ENCODE measurements around the gene HACD2.
A peak's percentile ranks its signal among the peaks of the same experiment; 100 is the strongest.

Gene HACD2

DNA sequence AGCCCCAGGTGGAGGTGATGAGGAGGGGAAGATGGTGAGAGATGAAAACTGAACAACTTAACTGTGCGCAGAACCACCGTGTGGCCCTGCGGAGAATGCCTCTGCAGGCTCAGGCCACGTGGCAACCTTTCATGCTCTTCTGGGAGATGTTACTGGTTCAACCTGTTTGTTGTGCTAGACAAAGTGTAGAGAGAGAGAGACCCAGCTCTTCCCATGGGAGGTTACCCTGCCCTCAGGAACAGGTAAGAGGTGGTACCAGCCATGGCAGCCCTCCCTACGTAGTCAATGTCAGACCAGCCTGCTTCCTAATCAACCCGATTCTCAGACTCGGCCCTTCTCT lies 37.0 kb upstream of the HACD2 start:
- no peaks in the 10 kb centered on the region for H3K79me2 ChIP-seq (ENCODE audit: control insufficient read depth, insufficient read depth, low read length, poor library complexity)
- no peak overlapping the region for H2BK12ac ChIP-seq (ENCODE audit: low read length)
- H3K36me3 ChIP-seq (ENCODE audit: control insufficient read depth in 1 of 2, insufficient read depth in 2 of 2, low read length in 2 of 2): peaks cover 21 to 35% of the 10 kb centered on the region in 2 experiments
- H4K8ac ChIP-seq (ENCODE audit: low read depth, low read length): no peak overlapping the region
- no peak overlapping the region for H3K4ac ChIP-seq (ENCODE audit: low read depth, low read length)
- no peak overlapping the region for H3K18ac ChIP-seq (ENCODE audit: low read length)
- no peak overlapping the region for H2AK5ac ChIP-seq (ENCODE audit: low read length)
- no peak overlapping the region for H3K23ac ChIP-seq (ENCODE audit: low read length)
- H3K4me1 ChIP-seq (ENCODE audit: control insufficient read depth in 1 of 2, insufficient read depth in 2 of 2, low read length in 2 of 2): peaks cover 17% of the 10 kb centered on the region in 2 experiments
- no peak overlapping the region for H3K4me3 ChIP-seq (ENCODE audit: low read depth, low read length)
- H2BK120ac ChIP-seq (ENCODE audit: insufficient read depth, low read length, poor library complexity): no peak overlapping the region
- no peak overlapping the region for H4K12ac ChIP-seq (ENCODE audit: low read depth, low read length)
- H2BK5ac ChIP-seq (ENCODE audit: low read depth, low read length, poor library complexity): no peak overlapping the region
- no peak overlapping the region for H3K4me2 ChIP-seq (ENCODE audit: low read length)
- no CpG with 5 or more reads among the region's 7 CpGs for WGBS (ENCODE audit: extremely low coverage, insufficient coverage, insufficient read length)
- no peak overlapping the region for H4K91ac ChIP-seq (ENCODE audit: low read depth, low read length)
- no peaks in the 10 kb centered on the region for H3K9me3 ChIP-seq (ENCODE audit: insufficient read depth, low read depth, low read length)
- no peaks in the 10 kb centered on the region for H3K79me1 ChIP-seq (ENCODE audit: low read length)
- DNase-seq: peak; percentile 76 to 79
- H3K27me3 ChIP-seq (ENCODE audit: insufficient read depth, low read length): no peaks in the 10 kb centered on the region
- no peak overlapping the region for H3K9ac ChIP-seq (ENCODE audit: low read length)
- no peak overlapping the region for H3K14ac ChIP-seq (ENCODE audit: low read length)
- H3K27ac ChIP-seq (ENCODE audit: low read depth, low read length): no peak overlapping the region
- H2AFZ ChIP-seq (ENCODE audit: insufficient read depth, low read length, poor library complexity): no peak overlapping the region

DNA sequence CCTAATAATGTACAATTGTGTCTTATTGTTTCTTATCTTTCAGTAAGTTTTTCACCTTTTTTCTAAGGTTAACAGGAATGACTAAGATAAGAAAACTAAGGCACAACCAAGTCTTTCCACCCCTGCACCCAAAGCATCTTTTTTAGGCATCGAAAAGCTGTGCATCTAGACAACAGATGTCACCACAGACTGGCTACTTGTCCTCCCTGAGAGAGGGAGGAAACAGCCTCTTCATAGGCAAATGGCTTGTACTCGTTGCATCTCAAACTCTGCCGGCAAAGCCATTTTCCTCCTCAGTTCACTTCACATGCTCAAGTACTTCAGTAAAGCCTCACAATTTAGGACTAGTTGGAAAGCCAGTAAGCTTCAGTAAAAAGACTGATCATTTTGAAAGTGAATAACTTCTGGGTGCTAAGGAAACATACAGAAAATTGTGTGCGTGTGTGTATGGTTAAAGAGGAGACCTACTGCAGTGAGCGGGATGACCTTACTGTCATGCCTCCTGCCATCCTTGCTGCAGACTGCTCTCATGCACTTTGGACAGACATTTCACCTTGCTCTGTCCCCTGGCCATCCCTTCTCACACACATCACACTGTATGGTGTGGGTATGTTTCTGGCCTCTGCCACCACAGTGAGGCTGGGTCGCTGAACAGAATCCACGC lies 36.5 kb upstream of the HACD2 start:
- no peak overlapping the region for H4K91ac ChIP-seq (ENCODE audit: low read depth, low read length)
- no CpG with 5 or more reads among the region's 7 CpGs for WGBS (ENCODE audit: extremely low coverage, insufficient coverage, insufficient read length)
- H3K18ac ChIP-seq (ENCODE audit: low read length): no peak overlapping the region
- no peak overlapping the region for H3K23ac ChIP-seq (ENCODE audit: low read length)
- DNase-seq: no peak
- H2BK120ac ChIP-seq (ENCODE audit: insufficient read depth, low read length, poor library complexity): no peak overlapping the region
- no peaks in the 10 kb centered on the region for H3K27me3 ChIP-seq (ENCODE audit: insufficient read depth, low read length)
- no peak overlapping the region for H3K4me2 ChIP-seq (ENCODE audit: low read length)
- H3K14ac ChIP-seq (ENCODE audit: low read length): no peak overlapping the region
- H3K79me2 ChIP-seq (ENCODE audit: control insufficient read depth, insufficient read depth, low read length, poor library complexity): no peaks in the 10 kb centered on the region
- H3K4me3 ChIP-seq (ENCODE audit: low read depth, low read length): no peak overlapping the region
- no peak overlapping the region for H2AFZ ChIP-seq (ENCODE audit: insufficient read depth, low read length, poor library complexity)
- no peaks in the 10 kb centered on the region for H3K9me3 ChIP-seq (ENCODE audit: insufficient read depth, low read depth, low read length)
- no peak overlapping the region for H2BK12ac ChIP-seq (ENCODE audit: low read length)
- no peak overlapping the region for H2AK5ac ChIP-seq (ENCODE audit: low read length)
- H3K36me3 ChIP-seq (ENCODE audit: control insufficient read depth in 1 of 2, insufficient read depth in 2 of 2, low read length in 2 of 2): peaks cover 19 to 30% of the 10 kb centered on the region in 2 experiments
- no peak overlapping the region for H4K8ac ChIP-seq (ENCODE audit: low read depth, low read length)
- H4K12ac ChIP-seq (ENCODE audit: low read depth, low read length): no peak overlapping the region
- H2BK5ac ChIP-seq (ENCODE audit: low read depth, low read length, poor library complexity): no peak overlapping the region
- H3K27ac ChIP-seq (ENCODE audit: low read depth, low read length): no peak overlapping the region
- H3K9ac ChIP-seq (ENCODE audit: low read length): no peak overlapping the region
- H3K4me1 ChIP-seq (ENCODE audit: control insufficient read depth in 1 of 2, insufficient read depth in 2 of 2, low read length in 2 of 2): peaks cover 17% of the 10 kb centered on the region in 2 experiments
- H3K4ac ChIP-seq (ENCODE audit: low read depth, low read length): no peak overlapping the region
- H3K79me1 ChIP-seq (ENCODE audit: low read length): no peaks in the 10 kb centered on the region

DNA sequence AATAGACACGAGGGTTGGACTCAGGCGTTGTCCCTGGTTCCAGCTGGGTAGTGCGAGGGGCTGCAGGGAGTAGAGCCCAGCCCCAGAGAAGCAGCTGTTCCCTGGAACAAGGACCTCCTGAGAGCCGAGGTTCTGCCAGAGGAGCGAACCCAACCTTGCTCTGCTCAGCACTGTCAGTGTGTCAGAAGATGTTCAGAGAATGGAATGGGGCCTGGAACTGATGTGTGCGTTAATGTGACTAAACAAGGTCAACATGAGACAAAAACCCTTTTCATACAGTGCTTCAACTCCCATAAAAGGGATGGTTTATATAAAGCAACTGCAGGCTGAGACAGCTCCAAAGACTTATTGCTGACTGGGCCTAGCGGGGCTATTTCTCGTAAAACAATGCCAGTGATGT lies 35.5 kb upstream of the HACD2 start:
- H3K18ac ChIP-seq (ENCODE audit: low read length): no peak overlapping the region
- H3K4me1 ChIP-seq (ENCODE audit: control insufficient read depth in 1 of 2, insufficient read depth in 2 of 2, low read length in 2 of 2): peaks cover 17% of the 10 kb centered on the region in 2 experiments
- no peak overlapping the region for H4K8ac ChIP-seq (ENCODE audit: low read depth, low read length)
- H3K79me2 ChIP-seq (ENCODE audit: control insufficient read depth, insufficient read depth, low read length, poor library complexity): no peaks in the 10 kb centered on the region
- no CpG with 5 or more reads among the region's 8 CpGs for WGBS (ENCODE audit: extremely low coverage, insufficient coverage, insufficient read length)
- H3K14ac ChIP-seq (ENCODE audit: low read length): no peak overlapping the region
- DNase-seq: no peak
- H3K79me1 ChIP-seq (ENCODE audit: low read length): no peaks in the 10 kb centered on the region
- H2BK5ac ChIP-seq (ENCODE audit: low read depth, low read length, poor library complexity): no peak overlapping the region
- no peak overlapping the region for H2BK120ac ChIP-seq (ENCODE audit: insufficient read depth, low read length, poor library complexity)
- H2AFZ ChIP-seq (ENCODE audit: insufficient read depth, low read length, poor library complexity): no peak overlapping the region
- H4K91ac ChIP-seq (ENCODE audit: low read depth, low read length): no peak overlapping the region
- H3K27ac ChIP-seq (ENCODE audit: low read depth, low read length): no peak overlapping the region
- no peak overlapping the region for H3K23ac ChIP-seq (ENCODE audit: low read length)
- H3K4me2 ChIP-seq (ENCODE audit: low read length): no peak overlapping the region
- H3K9ac ChIP-seq (ENCODE audit: low read length): no peak overlapping the region
- H2AK5ac ChIP-seq (ENCODE audit: low read length): no peak overlapping the region
- no peaks in the 10 kb centered on the region for H3K27me3 ChIP-seq (ENCODE audit: insufficient read depth, low read length)
- no peak overlapping the region for H2BK12ac ChIP-seq (ENCODE audit: low read length)
- no peak overlapping the region for H3K4me3 ChIP-seq (ENCODE audit: low read depth, low read length)
- peaks cover 19 to 30% of the 10 kb centered on the region in 2 experiments for H3K36me3 ChIP-seq (ENCODE audit: control insufficient read depth in 1 of 2, insufficient read depth in 2 of 2, low read length in 2 of 2)
- H3K9me3 ChIP-seq (ENCODE audit: insufficient read depth, low read depth, low read length): no peaks in the 10 kb centered on the region
- no peak overlapping the region for H3K4ac ChIP-seq (ENCODE audit: low read depth, low read length)
- no peak overlapping the region for H4K12ac ChIP-seq (ENCODE audit: low read depth, low read length)

DNA sequence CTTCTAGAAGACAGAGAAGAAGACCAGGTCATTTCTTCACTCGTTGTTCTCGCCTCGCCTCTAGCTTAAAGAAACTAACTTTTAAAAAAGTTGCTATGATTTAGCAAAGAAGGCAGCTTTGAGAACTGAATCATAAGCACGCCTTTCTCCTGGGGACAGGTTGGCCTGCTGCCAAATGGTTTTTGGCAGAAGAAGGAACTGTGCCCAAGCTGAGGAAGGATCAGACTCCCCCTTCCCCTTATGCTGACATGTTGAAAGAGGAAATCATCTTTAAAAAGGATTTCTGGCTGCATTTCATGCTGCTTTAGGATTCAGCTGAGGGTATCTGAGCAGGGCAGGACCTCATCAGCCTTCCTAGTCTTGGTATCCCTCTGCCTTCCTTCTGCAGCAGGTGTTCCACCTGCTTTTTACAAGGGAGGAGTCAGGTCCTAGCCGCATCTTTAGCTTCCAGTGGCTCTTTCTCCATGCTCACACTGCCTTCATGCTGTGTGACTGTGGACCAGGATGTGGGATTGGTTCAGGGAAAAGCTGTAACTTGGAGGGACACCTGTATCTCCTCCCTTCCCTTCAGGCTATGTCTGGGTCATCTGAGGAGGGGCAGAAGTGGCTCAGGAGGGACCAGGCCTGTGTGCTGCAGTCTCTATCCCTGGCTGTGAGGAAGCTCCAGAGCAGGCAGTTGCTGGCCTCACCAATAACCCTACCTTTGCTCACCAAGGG lies 34.1 kb upstream of the HACD2 start:
- Histone ChIP-seq H4K91ac (ENCODE audit: low read depth, low read length) (no peak overlapping the region), H2BK5ac (ENCODE audit: low read depth, low read length, poor library complexity) (no peak overlapping the region), H3K79me1 (ENCODE audit: low read length) (no peaks in the 10 kb centered on the region), H3K4me1 (ENCODE audit: control insufficient read depth in 1 of 2, insufficient read depth in 2 of 2, low read length in 2 of 2) (peaks cover 11 to 12% of the 10 kb centered on the region in 2 experiments), H3K4me3 (ENCODE audit: low read depth, low read length) (no peak overlapping the region), H3K9me3 (ENCODE audit: insufficient read depth, low read depth, low read length) (no peaks in the 10 kb centered on the region), H2AK5ac (ENCODE audit: low read length) (no peak overlapping the region), H3K14ac (ENCODE audit: low read length) (no peak overlapping the region), H2BK120ac (ENCODE audit: insufficient read depth, low read length, poor library complexity) (no peak overlapping the region), H3K36me3 (ENCODE audit: control insufficient read depth in 1 of 2, insufficient read depth in 2 of 2, low read length in 2 of 2) (peaks cover 25 to 31% of the 10 kb centered on the region in 2 experiments), H4K12ac (ENCODE audit: low read depth, low read length) (no peak overlapping the region), H3K4me2 (ENCODE audit: low read length) (no peak overlapping the region), H3K18ac (ENCODE audit: low read length) (no peak overlapping the region), H3K27me3 (ENCODE audit: insufficient read depth, low read length) (no peaks in the 10 kb centered on the region), H4K8ac (ENCODE audit: low read depth, low read length) (no peak overlapping the region), H3K9ac (ENCODE audit: low read length) (no peak overlapping the region), H3K4ac (ENCODE audit: low read depth, low read length) (no peak overlapping the region), H3K23ac (ENCODE audit: low read length) (no peak overlapping the region), H3K27ac (ENCODE audit: low read depth, low read length) (no peak overlapping the region), H2BK12ac (ENCODE audit: low read length) (no peak overlapping the region), H3K79me2 (ENCODE audit: control insufficient read depth, insufficient read depth, low read length, poor library complexity) (no peaks in the 10 kb centered on the region), H2AFZ (ENCODE audit: insufficient read depth, low read length, poor library complexity) (no peak overlapping the region)
- DNase-seq: peak in 1 of 2 donors; percentile 37
- no CpG with 5 or more reads among the region's 5 CpGs for WGBS (ENCODE audit: extremely low coverage, insufficient coverage, insufficient read length)

Measured in trophoblast cell (in vitro differentiated cells and primary cell).